SK-N-MC (cell line): ENCODE data around the gene BABAM2.

ENCODE experiments used
- EZH2 ChIP-seq: fragments of 200-600 bp; sonication (generic); IDR thresholded peaks from one replicate; pipeline ENCODE4 v1.6.1; 2017; ENCODE audit warnings: antibody characterized with exemption
- FOXP2 ChIP-seq: optimal IDR thresholded peaks from 2 replicates; pipeline ENCODE3; 2011; ENCODE audit warnings: mild to moderate bottlenecking, moderate library complexity; ENCODE audit not compliant: insufficient read depth; ENCODE audit errors: extremely low read length, control extremely low read depth
- POLR2AphosphoS5 ChIP-seq: IDR thresholded peaks from 2 replicates; pipeline ENCODE4 v1.6.1; 2012; ENCODE audit warnings: mild to moderate bottlenecking, low read depth, low read length, borderline replicate concordance

- TF ChIP-seq POLR2AphosphoS5, result no peak
- no peak for TF ChIP-seq EZH2
- no peak for TF ChIP-seq FOXP2
Measured at GRCh38 chr2:28271231-28271918, 380.8 kb downstream of the BABAM2 start.
